Thyroid gland (tissue), 4 donors: ENCODE data around the gene DYNC1H1.

Experiments
- CTCF ChIP-seq, 6 experiments: fragments of 200-600 bp in 3 of 6; fragments of 450-650 bp in 3 of 6; sonication (generic) in 3 of 6; IDR thresholded peaks; one replicate each; pipeline ENCODE4 v1.5.1; 2016 to 2019; ENCODE audit warnings: antibody characterized with exemption in 6 of 6, mild to moderate bottlenecking in 2 of 6, inconsistent platforms in 1 of 6, moderate library complexity in 1 of 6
- POLR2A ChIP-seq, 2 donors: fragments of 450-650 bp; IDR thresholded peaks; one replicate each; pipeline ENCODE4 v1.6.1; 2017; ENCODE audit warnings: antibody characterized with exemption in 2 of 2, mild to moderate bottlenecking in 2 of 2, moderate library complexity in 1 of 2

GRCh38 chr14:102012336-102012735, 48.0 kb downstream of the DYNC1H1 start:
- no peak for TF ChIP-seq CTCF (IDR thresholded peaks at IDR 0.05)
- no peak for TF ChIP-seq POLR2A (IDR thresholded peaks at IDR 0.05)
